Colon (tissue), 2 donors: ENCODE data around the gene SMIM31.

Source experiments
- FAIRE-seq: peaks from 2 replicates; lab custom pipeline; 2012; peaks lifted over from hg19 to GRCh38; lab: Jason Lieb, UNC
- donor health status: control.
- donor health status: control.

SMIM31 gene

DNA sequence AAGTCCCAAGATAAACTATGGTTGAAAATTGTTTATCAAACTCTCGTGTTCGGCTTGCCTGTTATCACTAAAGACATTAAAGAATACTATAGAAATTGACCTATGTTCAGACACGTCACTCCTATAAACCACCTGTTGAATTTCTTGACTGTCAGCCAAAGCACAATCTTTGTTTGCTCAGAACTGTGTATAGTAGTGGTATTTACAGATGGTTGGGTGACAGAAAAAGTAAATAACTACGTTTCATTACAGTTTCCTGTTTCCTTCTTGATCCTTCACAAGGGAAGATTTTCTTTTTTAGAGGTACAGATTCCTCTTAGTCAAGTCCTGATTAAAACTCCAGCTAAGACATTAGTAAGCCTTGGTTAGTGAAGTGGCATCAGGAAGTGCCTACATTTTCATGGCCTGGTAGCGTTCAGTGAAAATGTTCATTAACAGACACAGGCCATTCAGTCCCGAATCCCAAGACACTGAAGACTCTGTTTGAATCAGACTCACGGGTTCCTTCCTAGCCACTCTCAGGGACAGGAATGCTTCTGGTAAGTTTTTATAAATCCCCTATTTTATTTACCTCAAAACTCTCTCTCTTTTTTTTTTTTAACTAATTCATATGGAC lies at the start of gene SMIM31:
SMIM31 (plus strand) TSS at position 259 of the 616 bp plus-strand sequence. CDS start 16,313 bp downstream, outside the sequence.
- FAIRE-seq, result peak; percentile 93

DNA sequence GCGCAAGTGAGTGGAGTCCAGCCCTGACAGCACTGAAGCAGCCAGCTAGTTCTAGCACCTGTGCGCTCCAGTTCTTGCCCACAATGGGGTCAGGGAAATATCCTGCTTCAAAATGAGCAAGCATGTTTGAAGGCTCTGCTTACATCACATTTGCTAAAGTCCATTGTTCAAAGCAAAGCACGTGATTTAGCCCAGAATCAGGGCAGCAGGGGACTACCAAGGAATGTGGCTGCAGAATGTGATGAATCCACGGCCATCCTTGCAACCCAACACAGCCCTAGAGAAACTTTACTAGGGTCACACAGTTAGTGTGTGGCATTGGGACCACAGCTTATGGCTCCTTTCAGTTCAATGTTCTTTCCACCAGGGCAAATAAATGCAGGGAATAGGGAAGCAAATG lies 47.3 kb upstream of the SMIM31 start:
- no peak for FAIRE-seq

DNA sequence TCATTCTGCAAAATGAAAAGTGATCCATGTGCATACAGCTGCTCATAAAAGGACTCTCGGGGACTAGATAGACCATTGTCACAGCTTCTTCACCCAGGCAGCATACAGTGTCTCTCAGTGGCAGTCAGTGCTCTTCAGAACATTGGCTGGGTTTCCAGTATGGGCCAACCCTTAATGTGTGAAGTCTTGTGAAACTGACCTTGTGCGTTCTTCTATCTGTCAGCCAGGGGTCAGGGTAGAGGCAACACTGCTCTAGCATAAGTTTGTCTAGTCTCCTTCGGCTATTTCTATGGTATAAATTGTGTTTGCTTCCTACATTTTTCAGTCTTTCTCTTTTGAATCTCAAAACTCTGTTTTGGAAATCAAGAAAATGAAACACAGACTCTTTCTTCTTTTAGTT lies 37.0 kb upstream of the SMIM31 start:
- no peak for FAIRE-seq

DNA sequence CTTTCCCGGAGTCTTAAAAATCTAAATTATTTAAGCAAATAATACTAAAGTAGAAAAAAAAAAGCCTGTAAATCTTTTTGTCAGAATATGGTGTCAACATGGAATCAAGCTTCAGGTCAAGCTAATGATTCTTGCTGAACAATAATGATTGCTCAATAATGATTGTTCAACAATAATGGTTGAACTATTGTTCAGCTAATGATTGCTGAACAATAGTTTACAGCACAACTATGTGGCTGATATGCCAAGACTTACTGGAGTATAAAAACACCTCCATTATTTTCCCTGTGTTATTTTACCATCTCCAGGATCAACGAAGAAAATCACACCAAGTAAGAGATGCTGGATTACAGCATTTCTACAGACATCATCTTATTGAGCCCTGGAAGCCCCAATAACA lies 35.1 kb upstream of the SMIM31 start:
- FAIRE-seq, result no peak

DNA sequence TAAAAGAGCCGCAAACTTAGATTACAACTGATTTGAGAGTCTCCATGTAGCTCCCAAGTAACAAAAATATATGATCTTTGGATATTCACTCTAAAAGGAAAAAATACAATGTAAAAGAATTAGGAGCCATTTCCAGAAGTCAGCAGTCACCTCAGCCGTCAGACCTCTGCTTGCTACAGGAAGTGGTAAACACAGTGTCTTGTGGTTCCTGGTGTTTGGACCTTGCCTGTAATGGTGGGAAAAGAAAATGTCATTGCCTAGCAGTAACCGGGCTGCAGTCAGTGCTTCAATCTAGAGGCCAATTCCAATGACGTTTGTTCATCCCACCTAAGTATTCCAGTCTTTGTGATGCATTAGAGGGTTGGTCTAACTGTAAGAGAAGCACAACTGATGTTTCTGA lies 28.9 kb upstream of the SMIM31 start:
- no peak for FAIRE-seq

DNA sequence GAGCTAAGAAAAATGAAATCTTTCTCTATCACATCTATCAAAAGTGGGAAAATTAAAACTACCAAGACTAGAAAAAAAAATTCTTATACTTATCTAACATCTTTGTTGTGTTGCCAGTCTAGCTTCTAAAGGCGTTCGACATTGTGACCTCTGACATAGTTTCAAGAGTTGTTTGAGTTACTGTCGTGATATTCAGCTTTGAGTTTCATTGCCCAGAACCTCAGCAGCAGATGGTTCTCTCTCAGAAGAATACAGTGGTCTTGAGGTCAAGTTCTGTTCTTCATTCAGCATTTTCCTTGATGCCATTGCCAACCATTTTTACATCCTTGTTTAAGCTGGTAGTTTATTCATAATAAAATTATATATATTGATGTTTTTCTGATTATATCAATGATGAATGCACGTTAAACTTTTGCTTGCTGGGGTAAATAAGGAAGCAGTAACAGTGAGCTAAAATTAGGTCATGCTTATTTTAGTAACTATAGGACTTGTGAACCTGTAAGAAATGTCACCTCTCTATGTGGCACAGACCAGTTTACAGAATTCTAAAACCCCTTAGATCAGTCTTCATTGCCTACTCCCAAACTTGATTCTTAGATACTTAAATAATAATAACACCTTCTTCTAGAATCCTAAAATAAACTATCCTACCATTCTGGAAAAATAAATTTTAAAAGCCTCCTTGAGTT lies 23.1 kb upstream of the SMIM31 start:
- no peak for FAIRE-seq

DNA sequence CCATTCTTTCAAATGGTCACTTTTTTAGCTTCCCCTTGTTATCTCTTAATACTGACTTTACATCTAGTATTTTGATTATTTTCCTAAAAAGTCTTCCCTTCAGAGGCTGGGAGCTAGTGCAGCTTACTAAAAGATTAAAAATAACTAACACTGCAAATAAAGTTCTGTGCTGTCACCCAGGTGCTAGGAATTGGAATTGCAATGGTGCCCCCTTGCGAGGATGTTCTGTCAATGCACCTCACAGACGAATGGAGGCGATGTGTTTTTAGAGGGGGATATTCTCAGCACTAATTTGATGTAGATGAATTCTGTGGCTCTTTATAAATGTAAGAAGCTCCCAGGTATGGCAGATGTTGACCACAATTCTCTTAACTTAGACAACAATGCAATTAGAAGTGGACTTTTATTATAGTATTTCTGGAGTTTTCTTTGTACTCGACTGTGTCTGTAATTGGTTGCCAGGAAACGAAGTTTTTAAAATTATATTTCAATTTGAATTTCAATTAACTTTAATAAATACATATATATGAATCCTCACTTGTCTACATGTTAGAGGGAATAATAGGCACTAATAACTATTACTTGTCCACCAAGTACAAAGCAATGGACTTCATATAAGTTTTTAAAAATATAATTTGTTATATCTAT lies 22.0 kb upstream of the SMIM31 start:
- no peak for FAIRE-seq

DNA sequence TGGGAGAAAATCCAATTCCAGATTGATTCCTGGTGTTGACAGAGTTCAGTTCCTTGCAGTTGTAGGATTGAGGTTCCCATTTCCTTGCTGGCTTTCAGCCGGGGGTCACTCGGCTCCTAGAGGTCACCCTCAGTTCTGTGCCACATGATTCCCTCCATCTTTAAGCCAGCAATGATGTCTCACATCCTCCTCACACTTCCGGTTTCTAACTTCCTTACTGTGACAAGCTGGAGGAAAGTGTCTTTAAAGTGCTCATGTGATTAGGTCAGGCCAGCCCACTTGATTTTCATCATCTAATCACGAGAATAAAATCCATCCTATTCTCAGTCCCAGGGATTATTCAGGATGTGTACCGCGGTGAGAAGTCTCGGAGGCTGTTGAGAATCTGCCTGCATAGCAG lies 19.4 kb upstream of the SMIM31 start:
- FAIRE-seq, result no peak

DNA sequence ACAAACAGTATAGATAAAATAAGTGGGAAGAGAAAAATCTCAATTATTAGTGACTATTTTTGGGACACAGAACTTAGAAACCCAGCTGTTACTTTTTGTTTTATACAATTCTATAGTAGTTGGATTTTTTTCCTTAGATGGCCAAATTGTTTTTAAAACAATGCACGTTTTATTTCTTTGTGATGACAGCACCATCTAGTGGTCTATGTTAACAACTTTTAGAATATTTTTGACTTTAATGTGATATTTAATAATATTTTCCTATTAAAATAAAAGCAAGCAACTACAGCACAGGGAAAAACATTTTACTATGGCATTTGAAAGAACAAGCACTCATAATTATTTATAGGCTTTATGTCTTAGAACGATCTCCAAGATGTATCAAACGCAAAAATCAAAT lies 5.6 kb upstream of the SMIM31 start:
- peak; percentile 75 for FAIRE-seq

DNA sequence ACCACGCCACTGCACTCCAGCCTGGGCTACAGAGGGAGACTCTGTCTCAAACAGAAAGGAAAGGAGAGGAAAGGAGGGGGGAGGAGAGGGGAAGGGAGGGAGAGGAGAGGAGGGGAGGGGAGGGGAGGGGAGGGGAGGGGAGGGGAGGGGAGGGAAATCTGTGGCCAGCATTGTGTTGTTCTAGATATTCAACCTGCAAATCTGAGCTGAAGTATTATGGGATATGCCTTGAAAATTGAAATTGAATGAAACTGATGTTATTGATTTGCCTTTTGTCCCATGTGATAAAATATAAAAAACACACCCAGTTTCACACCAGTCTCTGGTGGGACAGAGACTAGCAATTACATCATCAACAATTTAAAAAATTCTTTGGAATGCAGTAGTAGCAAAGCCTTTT lies 1.5 kb downstream of the SMIM31 start:
- FAIRE-seq, result no peak

DNA sequence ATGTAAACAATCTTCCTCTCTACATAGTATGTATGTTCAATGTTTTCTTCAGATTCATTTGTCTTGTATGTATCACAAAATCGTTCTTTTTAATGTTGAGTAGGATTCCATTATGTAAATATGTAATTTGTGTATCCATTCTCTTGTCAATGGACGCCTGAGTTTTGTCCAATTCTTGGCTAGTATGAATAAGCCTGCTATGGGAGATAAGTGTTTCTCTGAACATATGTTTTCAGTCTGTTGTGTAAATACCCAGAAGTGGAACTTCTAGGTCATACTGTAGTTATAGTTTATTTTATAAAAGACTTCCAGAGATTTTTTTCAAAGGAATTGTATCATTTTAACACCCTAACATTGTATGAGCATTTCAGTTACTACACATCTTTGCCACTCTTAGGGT lies 2.8 kb downstream of the SMIM31 start:
- FAIRE-seq, result no peak

DNA sequence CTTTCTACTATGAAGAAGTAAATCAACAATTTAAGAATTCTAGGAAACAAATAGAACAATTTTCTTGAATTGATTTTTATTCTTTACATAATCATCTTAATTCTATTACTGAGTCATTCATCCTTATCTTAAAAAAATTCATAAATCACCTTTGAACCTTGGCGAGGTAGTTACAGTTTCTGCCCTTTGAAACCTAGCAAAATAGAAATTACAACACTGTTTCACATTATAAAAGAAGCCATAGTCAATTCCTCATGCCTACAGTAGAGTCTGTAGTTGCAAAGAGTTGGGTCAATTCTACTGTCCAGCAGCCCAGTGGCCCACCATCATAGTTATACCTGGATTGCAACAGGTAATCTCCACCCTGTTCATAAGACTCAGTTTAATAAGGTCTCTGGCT lies 7.3 kb downstream of the SMIM31 start:
- no peak for FAIRE-seq

DNA sequence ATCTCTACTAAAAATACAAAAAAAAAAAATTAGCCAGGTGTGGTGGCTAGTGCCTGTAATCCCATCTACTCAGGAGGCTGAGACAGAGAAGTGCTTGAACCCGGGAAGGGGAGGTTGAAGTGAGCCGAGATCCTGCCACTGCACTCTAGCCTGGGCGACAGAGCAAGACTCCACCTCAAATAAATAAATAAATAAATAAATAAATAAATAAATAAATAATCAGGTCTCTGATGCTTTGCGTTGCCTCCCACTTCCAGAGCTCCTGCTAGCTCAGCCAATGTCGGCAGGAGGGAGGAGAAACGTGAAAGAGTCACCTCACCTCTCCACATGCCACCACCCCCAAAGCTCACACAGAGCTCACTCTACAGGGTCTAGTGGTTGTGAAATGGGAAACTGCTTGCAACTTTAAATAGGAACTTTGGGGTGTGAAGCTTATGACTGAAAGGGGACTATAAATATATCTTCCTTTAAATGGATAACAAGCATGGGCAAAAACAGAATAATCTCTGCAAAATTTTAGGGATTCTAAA lies 7.9 kb downstream of the SMIM31 start:
- FAIRE-seq, result no peak

DNA sequence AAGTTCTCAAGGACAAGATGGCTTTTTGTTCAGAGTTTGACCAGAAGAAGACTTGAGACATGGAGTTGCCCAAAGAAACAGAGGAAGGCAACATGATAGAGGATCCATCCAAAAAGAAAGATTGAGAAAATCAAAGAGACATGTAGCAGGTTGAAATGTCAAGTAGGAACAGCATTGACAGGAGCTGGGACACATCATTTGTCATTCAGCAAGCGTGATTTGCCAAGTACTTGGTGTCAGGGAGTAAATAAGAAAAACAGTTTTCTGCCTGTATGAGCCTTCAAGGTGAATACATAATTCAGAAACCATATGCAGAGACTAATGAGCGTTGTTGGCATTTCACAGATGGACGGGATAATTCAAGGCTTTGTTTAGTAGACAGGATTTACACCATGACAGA lies 11.2 kb downstream of the SMIM31 start:
- FAIRE-seq, result no peak

DNA sequence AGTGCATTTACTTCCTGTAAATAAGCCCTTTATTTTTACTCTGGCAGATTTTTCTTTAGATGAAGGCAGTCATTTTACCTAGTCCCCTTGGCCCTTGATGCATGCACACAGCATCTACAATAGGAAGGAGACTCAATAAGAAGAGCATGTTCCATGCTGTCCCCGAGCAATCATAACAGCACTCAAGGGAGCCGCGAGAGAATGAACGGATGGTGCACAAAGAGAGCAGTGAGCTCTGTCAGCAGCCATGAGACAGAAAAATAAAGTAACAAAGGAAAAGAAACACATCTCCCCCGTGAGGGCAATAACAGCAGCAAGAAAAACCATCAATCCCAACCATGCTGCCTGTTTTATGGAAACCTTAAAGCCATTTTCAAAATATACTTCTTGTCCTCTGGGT lies 11.9 kb downstream of the SMIM31 start:
- no peak for FAIRE-seq

DNA sequence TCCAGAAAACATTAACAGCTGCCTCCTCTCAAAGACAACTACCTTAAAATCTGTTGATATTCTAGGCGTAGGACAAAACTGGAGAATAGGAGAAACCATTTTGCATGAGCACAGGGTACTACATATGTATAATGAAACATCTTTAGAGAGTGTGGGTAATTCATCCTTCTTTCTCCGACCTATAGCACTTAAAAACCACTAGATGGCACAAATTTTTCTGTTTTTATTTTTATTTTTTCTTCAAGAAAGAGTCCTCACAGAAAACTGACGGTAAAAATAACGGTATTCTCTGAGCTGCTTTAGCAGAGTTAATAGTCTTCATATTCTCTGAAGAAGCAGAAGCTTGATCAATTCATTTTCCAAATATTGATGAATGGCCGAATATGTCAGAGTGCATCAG lies 14.6 kb downstream of the SMIM31 start:
- no peak for FAIRE-seq

DNA sequence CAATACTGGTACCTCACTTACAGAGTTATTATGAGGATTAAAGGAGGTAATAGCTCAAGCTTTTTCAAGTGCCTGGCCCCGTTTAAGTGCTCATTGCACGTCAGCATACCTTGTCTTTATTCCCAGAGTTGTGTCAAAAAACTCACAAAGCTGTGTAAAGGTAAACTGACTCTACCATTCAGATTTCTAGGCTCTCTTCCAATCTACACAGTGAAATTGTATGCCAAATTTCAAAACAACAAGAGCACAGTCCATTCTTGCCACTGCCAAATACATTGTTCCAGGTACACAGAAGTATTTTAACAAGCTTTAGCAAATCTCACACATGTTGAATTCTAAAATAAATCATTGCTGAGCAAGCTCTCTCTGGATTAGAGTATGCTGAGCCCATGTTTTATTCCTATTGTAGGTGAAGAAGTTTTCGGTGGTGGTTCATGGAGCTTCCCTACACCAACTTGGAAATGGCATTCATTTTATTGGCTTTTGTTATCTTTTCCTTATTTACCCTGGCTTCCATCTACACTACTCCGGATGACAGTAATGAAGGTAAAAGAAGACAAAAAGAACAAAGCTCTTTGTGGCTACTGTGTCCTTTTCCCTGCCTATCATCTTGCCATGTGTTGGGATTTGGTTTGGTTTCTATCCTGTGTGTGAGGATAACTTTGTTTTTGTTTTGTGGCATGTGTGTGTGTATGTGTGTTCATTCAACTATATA lies 16.2 kb downstream of the SMIM31 start:
- FAIRE-seq, result no peak

DNA sequence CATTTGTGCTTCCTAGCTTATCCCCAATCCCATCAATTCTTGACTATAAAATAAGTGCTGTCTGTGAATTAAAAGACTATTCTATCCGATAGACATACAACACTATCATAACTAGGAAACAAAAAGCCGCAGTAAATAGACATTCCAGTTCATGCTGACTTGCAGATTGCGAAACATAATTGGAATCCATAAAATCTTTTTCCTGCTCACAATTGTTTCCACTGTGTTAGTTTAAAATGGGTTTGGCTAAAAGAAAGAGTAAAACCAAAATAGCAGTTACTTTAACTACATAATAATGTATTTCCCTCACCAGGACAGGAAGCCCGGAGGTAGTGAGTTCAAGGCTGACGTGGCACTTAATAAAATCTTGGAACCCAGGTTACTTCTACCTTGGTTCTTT lies 17.2 kb downstream of the SMIM31 start:
- peak; percentile 38 for FAIRE-seq

DNA sequence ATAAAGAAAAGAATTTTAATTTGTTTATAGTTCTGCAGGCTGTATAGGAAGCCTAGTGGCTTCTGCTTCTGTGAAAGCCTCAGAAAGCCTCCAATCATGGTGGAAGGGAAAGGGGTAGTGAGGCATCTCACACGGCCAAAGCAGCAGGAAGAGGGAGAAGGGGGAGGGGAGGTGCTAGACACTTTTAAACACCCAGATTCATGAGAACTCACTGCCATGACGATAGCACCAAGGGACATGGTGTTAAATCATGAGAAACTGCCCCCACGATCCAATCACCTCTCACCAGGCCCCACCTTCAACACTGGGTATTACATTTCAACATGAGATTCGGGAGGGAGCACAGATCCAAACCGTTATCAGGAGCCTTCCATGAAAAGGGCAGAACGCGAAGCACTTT lies 18.1 kb downstream of the SMIM31 start:
- FAIRE-seq, result no peak

DNA sequence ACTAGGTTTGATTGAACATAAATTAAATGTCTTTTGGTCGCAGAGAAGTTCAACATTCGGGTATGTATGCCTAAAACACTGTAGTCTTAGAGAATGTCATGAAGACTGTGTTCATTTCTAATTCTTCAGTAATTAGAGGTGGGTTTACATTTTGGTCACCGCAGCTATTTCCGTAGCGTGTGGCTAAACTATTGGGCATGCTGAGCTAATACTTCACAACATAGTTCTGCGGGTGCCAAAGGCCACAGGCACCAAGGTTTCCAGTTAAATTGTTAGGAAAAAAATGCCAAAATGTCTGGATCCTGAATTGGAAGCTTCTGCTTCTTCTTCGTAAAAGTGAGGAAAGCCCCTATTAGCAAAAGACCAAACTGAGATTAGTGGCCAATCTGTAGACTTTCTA lies 25.1 kb downstream of the SMIM31 start:
- FAIRE-seq, result no peak

DNA sequence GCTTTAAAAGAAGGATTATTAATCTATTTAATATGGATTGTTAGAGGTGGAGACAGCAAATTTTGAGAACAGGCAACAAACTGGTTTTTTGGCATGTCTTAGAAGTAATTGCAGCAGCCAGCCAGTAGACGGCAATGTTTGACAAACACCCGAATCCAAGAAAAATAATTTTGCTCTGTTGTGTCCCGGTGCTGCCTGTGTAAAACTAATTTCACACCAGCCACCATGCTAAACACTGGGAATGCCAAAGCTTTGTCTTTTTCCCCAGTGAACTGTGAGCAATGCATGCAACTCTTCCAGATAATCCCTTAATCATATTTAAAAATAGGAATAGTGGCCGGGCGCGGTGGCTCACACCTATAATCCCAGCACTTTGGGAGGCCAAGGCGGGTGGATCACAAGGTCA lies 25.9 kb downstream of the SMIM31 start:
- FAIRE-seq, result no peak

DNA sequence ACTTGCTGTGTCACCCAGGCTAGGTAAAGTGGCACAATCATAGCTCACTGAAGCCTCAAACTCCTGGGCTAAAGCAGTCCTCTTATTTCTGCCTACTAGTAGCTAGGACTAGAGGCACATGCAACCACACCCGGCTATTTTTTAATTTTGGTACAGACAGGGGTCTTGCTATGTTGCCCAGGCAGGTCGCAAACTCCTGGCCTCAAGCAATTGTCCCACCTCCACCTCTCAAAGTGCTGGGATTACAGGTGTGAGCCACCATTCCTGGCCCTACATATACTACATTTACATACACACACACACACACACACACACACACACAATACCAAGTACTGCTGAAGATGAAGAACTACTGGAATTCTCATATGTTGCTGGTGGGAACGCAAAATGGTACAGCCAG lies 26.9 kb downstream of the SMIM31 start:
- FAIRE-seq, result no peak

DNA sequence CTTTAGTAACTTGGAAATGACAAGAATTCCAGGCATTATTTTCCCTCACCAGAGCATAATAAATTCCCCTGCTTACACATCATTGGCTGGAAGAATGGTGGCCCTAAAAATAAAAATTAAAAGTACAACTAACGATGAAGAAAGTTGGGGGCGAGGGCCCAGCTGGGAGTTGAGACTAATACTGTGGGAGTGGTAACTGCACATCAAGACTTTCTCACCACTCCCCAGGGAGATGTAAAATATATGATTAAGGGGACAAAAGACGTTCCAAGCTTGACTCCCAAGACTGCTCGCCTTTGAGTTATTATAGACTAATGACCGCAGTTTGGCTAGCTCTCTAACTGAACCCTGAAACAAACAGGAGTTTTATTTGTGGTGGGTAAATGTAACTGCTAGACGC lies 30.0 kb downstream of the SMIM31 start:
- no peak for FAIRE-seq
